Ascending aorta (tissue), 2 donors: Measurements from ENCODE around the gene BHLHE23. TPM values are rescaled to one million over a fixed set of nuclear protein-coding genes. Genes with fewer than 3 reads are reported as not detected.

Experiments used
- DNase-seq, 2 donors: peaks; one replicate each; pipeline ENCODE4 v3.0.0-alpha.2; 2019; ENCODE audit warnings: low spot score in 2 of 2
- H3K27ac ChIP-seq, 2 donors: fragments of 200-600 bp; sonication (generic); one replicate each; pipeline ENCODE4 v1.5.1; 2016 to 2017; ENCODE audit warnings: mild to moderate bottlenecking in 1 of 2
- H3K27me3 ChIP-seq: fragments of 200-600 bp; sonication (generic); one replicate; pipeline ENCODE4 v1.5.1; 2017
- H3K36me3 ChIP-seq, 2 donors: fragments of 200-600 bp; sonication (generic); one replicate each; pipeline ENCODE4 v1.5.1; 2016
- H3K4me1 ChIP-seq, 2 donors: fragments of 200-600 bp; sonication (generic); one replicate each; pipeline ENCODE4 v1.5.1; 2016 to 2017; ENCODE audit warnings: mild to moderate bottlenecking in 1 of 2
- H3K4me3 ChIP-seq, 2 donors: fragments of 200-600 bp; sonication (generic); one replicate each; pipeline ENCODE4 v1.5.1; 2016 to 2017; ENCODE audit warnings: mild to moderate bottlenecking in 1 of 2
- H3K9me3 ChIP-seq, 2 donors: fragments of 200-600 bp; sonication (generic); one replicate each; pipeline ENCODE4 v1.5.1; 2016
- intact Hi-C: fragments of 100-400 bp; cut with DNase I; formaldehyde crosslinking; loops from one replicate; pipeline ENCODE4 v1.15.1; 2023
- total RNA-seq: library from RNA; depleted of rRNA; stranded (reverse); fragments of >200 nt; gene quantifications from one replicate; pipeline ENCODE4 v1.1.0, GENCODE V29; 2016
- TF ChIP-seq, protein P1 (sequence below), 3 experiments: fragments of 200-600 bp in 2 of 3; fragments of 450-650 bp in 1 of 3; sonication (generic) in 2 of 3; IDR thresholded peaks; one replicate each; pipeline ENCODE4 v1.5.1; 2016 to 2019; ENCODE audit warnings: antibody characterized with exemption in 3 of 3, mild to moderate bottlenecking in 1 of 3, moderate library complexity in 1 of 3

The BHLHE23 gene
- total RNA-seq, 1 donor from 2014 or later = not detected

DNA sequence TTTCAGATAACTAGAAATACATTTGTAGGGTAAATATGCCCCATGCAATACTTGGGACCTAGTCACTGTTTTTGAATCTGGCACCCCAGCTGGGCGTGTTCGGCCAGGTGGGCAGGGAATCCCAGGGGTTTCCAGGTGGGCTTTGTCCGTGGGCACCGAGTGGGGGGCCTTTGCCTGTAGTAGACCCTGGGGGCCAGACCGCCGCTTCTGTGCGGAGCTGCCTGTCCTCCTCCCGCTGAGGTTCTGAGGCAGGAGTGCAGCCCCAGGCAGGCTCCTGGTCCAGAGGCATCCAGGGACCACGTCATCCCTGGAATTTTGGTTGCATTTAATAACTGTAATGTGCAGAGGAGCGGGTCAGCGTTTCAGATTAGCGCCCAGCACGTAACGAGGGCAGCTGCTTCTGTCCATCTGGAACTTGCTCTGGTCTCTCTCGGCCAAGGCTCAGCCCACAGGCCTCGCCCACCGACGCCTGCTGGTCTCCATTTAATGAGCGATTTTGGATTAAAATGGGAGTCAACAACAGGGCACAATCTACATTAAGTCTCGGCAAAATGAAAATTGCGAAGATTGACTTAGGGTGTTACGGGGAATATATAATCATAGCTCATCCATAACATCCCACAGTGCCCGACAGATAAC lies 12.8 kb downstream of the BHLHE23 start:
- no peak for DNase-seq
- Histone ChIP-seq H3K4me3 (no peak overlapping the region), H3K9me3 (no peaks in the 10 kb centered on the region), H3K36me3 (no peaks in the 10 kb centered on the region), H3K27ac (no peak overlapping the region), H3K4me1 (no peaks in the 10 kb centered on the region), H3K27me3 (no peaks in the 10 kb centered on the region)
- TF ChIP-seq, protein P1, sequence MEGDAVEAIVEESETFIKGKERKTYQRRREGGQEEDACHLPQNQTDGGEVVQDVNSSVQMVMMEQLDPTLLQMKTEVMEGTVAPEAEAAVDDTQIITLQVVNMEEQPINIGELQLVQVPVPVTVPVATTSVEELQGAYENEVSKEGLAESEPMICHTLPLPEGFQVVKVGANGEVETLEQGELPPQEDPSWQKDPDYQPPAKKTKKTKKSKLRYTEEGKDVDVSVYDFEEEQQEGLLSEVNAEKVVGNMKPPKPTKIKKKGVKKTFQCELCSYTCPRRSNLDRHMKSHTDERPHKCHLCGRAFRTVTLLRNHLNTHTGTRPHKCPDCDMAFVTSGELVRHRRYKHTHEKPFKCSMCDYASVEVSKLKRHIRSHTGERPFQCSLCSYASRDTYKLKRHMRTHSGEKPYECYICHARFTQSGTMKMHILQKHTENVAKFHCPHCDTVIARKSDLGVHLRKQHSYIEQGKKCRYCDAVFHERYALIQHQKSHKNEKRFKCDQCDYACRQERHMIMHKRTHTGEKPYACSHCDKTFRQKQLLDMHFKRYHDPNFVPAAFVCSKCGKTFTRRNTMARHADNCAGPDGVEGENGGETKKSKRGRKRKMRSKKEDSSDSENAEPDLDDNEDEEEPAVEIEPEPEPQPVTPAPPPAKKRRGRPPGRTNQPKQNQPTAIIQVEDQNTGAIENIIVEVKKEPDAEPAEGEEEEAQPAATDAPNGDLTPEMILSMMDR (IDR thresholded peaks at IDR 0.05) = no peak
- intact Hi-C loops = no loop called here

- Histone ChIP-seq H3K9me3 (no peaks in the 10 kb centered on the region), H3K4me3 (no peak overlapping the region), H3K36me3 (no peaks in the 10 kb centered on the region), H3K27ac (no peak overlapping the region), H3K4me1 (no peaks in the 10 kb centered on the region), H3K27me3 (no peaks in the 10 kb centered on the region)
- no peak for DNase-seq
- intact Hi-C loops = no loop called here
- TF ChIP-seq, protein P1 (IDR thresholded peaks at IDR 0.05) = no peak
Observed at GRCh38 chr20:62991863-62992262, 14.9 kb downstream of the BHLHE23 start.

GRCh38 chr20:62991196-62991807 lies 15.5 kb downstream of the BHLHE23 start:
- no peaks in the 10 kb centered on the region for H3K27me3 ChIP-seq
- TF ChIP-seq, protein P1 (IDR thresholded peaks at IDR 0.05) = no peak
- H3K4me3 ChIP-seq = no peak overlapping the region
- intact Hi-C loops = no loop called here
- no peaks in the 10 kb centered on the region for H3K4me1 ChIP-seq
- H3K27ac ChIP-seq = no peak overlapping the region
- H3K36me3 ChIP-seq = no peaks in the 10 kb centered on the region
- no peaks in the 10 kb centered on the region for H3K9me3 ChIP-seq
- DNase-seq = no peak

DNA sequence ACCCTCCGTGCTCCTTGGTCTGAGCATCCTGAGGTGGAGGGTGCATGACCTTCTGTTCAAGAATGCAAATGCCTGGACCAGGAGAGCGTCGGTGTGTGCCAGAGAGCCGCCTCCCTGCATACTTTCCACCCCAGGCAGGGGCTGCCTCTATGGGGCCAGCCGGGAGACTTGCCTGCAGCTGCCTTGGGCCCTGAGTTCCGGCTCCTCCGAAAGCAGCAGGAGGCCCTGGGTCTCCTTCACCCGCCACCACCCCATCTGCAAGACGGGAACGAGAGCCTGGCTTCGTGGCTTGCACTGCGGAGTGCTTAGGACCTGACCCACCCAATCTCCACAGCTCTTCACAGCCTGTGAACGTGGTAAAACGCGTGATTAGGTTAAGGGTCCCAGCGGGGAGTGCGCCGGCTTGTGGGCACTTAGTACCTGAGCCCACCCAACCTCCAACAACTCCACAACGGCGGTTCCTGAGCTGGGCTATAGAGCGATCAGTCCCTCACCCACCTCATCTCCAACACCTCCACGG lies 16.4 kb downstream of the BHLHE23 start:
- H3K27ac ChIP-seq = no peak overlapping the region
- intact Hi-C loops = no loop called here
- H3K4me1 ChIP-seq = no peaks in the 10 kb centered on the region
- TF ChIP-seq, protein P1 (IDR thresholded peaks at IDR 0.05) = no peak
- no peaks in the 10 kb centered on the region for H3K27me3 ChIP-seq
- H3K9me3 ChIP-seq = no peaks in the 10 kb centered on the region
- H3K4me3 ChIP-seq = no peak overlapping the region
- DNase-seq = no peak
- no peaks in the 10 kb centered on the region for H3K36me3 ChIP-seq

DNA sequence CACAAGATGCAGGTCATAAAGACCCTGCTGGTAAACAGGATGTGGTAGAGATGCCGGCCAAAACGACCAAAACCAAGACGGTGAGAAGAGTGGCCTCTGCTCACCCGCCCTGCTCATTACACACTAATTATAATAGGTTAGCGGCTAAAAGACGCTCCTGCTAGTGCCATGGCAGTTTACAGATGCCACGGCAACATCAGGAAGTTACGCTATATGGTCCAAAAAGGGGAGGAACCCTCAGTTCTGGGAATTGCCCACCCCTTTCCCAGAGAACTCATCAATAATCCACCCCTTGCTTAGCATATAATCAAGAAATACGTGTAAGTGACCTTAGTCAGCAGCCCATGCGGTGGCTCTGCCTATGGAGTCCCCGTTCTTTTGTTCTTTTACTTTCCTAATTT lies 17.6 kb downstream of the BHLHE23 start:
- TF ChIP-seq, protein P1 (IDR thresholded peaks at IDR 0.05) = no peak
- no peaks in the 10 kb centered on the region for H3K9me3 ChIP-seq
- intact Hi-C loops = no loop called here
- no peaks in the 10 kb centered on the region for H3K36me3 ChIP-seq
- no peaks in the 10 kb centered on the region for H3K4me1 ChIP-seq
- DNase-seq = no peak
- H3K27me3 ChIP-seq = no peaks in the 10 kb centered on the region
- no peak overlapping the region for H3K27ac ChIP-seq
- H3K4me3 ChIP-seq = no peak overlapping the region
